ENCODE results near the gene EDNRB.
"Not testable (repeated sequence)": the region's sequence is repeated elsewhere in the genome, so short reads cannot be mapped to it uniquely, and the experiment has no call there.

EDNRB gene

GRCh38 chr13:77896536-77896935 is 22.1 kb downstream of the EDNRB start:
- DNase-seq: peak; percentile 50

- no peak for DNase-seq
These were observed 23.9 kb downstream of the EDNRB start for GRCh38 chr13:77894743-77895142.

DNA sequence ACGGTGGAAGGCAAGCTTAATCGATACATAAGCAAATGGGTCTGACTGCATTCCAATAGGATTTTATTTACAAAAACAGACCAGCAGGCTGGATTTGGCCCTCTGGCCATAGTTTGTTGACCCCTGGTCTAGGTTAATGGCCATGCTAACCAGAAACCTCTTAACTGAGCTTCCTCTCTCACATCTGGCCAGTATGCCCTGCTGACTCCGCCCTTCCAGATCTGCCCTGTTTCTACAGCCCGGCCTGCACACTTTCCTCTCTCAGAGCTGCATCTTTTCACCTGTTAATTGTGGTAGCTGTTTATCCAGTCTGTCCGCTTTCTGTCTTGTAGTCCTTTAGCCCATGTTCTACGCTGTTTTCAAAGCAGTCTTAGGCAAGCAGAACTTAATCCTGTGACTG is 25.6 kb downstream of the EDNRB start:
- no peak for DNase-seq

DNA sequence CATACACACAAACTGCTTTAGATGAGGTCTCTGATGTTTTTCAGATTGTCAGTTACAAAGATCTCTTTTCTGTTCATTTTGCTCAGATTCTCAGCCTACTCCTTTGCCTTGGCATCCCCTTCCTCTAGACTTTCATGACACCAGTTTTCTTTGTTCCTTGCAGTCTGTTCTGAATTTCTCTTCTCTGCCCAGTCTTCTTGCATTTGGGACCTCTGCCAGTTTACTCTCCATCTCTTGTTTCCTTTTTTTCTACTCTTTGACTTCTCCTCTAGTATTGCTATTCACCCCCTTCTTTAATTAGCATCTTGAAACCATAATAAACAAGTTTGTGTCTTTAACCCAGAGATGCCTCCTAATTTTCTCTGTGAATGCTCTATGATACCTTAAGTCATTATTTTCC is 26.1 kb downstream of the EDNRB start:
- no peak for DNase-seq

- DNase-seq: no peak
These were observed 27.1 kb downstream of the EDNRB start for GRCh38 chr13:77891486-77891885.

DNA sequence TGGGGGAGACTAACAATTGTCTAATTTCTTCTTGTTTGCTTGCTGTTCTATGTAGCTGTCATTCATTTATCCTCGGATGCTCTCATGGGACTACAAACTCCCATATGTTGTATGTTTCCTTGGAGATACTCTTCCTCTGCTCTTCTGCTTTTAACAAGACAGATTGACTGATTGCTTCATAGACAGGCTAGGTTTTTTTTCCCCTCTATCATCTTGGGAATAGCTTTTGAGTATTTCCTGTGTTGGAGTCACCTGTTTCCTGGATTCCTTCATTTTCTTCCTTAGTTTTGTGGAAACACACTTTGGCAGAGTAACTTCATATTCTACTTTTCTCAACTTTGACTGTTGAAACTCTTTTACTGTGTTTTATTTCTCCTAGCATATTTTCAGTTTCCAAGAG is 27.6 kb downstream of the EDNRB start:
- no peak for DNase-seq

DNA sequence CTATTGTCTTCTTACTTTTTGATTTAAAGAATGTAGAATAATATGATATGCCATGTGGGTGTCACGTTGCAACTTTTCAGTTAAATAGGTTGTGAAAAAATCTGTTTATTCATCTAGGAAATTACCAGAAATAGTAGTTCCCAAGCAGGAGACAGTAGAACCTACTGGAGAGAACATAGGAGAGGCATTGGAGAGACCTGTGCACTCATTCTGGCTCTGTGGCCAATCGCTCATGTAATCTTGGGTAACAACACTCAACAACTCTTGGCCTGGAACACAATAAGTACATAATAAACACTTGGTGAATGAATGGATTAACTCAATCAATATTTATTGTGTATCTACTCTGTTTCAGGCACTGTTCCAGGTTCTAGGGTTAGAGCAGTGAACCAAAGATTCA is 35.3 kb downstream of the EDNRB start:
- DNase-seq: no peak

DNA sequence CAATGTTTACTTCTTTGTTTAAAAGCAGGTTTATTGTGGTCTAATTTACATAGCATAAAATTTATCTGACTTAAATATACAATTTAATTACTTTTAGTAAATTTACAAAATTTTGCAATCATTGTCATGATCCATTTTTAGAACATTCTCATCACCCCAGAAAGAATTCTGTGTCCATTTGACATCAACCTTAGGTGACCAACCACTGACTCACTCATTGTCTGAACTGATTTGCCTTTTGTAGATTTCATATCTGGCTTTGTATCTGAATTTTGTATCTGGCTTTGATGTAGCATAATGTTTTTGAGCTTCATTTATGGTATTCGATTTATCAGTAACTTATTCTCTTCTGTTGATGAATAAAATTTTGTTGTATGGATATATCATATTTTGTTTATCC is 40.4 kb downstream of the EDNRB start:
- DNase-seq: no peak

- no peak for DNase-seq
These were observed 42.5 kb downstream of the EDNRB start for GRCh38 chr13:77876176-77876575.

DNA sequence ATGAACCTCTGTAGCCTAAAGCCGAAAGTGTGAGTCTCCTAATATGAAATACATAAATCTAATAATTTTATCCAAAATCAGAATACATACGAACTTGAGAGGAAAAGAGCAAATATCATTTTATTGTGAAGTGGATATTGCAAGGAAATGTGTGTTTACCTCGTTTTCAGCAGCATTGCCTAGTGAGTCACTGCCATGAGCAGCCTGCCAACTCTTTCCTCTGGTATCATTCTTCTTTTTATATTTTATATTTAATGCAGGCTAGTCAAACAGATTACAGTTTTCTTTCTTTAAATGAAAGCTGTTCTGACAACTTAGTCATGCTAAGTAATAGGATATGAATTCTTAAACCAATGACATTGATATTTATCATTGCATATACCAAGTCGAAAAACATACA is 44.2 kb downstream of the EDNRB start:
- no peak for DNase-seq

- no peak for DNase-seq
These were observed 45.6 kb downstream of the EDNRB start for GRCh38 chr13:77872995-77873394.

DNA sequence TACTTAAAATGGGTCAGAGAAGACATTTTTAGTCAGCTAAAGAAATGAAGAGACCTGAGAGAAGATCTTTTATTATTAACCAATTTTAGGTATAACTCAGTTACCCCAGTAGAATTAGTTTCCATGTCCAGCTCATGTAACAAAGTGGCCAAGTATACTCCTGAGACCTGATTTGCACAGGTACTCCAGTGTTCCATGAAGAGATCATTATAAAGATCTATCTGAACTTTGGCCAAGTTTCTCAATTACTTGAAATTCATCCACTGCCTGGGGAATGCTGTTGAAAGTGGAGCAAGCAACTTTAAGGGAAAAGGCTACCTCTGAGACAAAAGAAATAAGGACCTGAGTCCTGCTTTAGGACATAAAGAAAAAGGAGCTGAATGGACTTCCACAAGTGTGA is 47.0 kb downstream of the EDNRB start:
- DNase-seq: no peak

DNA sequence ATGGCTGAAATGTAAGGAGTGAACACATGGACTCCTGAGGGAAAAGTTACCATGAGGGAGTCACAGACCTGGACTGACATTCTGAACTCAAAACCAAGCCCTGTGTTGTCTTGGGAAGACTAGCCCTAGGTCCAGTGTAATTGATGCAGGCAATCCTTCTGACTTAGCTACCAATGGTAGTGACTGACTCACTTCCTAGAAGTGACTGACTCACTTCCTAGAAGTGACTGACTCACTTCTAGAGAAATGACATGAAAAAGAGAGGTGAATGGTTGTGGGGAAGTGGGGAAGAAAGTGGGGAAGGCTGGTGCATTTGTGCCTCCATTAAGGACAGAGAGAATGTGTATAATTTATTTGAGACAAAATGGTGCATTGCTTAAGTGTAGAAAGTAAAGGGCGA is 49.9 kb downstream of the EDNRB start:
- no peak for DNase-seq

DNA sequence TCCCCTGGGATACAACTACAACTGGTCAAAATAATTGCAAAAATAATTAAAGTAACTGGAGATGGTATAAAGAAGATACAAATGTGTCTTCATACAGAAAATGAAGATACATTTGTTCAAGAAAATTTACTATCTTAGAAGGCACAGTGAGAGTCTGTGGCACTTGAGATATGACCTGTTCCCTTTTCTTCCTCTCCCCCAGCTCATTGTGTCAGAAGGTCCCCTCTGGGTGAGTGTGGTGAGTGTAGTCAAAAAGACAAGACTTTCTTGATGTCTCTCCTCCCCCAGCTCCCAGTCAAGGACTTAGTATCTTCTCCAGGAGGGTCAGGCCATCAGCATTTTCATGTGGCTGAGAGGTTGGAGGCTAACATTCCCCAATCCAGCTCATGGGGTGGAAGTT is 51.7 kb downstream of the EDNRB start:
- DNase-seq: no peak

GRCh38 chr13:77865622-77866021 is 53.0 kb downstream of the EDNRB start:
- no peak for DNase-seq

DNA sequence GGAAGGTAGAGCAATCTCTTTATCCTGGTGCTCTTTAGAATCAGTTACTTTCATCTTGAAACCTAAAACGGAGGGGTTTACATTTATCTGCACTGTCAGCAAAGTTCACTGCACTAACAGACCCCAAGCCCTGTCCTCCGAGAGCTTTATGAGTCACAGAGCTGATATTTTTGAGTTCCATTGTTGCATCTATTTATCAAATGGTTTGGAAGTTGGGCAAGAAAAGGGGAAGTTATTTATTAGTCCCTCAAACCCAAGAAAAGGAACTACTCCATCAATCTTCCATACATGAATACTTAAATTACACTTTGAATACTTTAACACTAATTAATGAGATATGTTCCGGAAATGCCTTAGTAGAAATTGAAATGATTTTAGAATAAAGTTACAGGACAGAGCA is 55.5 kb downstream of the EDNRB start:
- no peak for DNase-seq

DNA sequence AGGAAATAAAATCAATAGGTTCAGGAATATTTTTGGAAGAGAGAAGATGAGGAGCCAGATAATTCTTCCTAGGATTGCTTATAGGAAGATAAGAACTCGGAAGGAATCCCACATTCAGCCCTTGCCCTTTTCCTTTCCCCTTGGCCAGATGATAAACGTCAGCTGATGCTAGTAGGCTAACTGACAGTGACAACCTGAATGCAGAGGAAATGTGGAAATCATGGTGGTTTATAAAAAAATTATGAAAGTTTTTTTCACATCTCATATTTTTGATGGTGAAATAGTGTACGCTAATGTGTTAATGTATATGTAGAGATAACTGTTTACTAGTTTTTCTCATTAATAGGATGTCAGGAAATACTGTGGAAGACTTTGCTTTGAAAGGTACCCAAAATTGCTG is 56.9 kb downstream of the EDNRB start:
- DNase-seq: no peak

- no peak for DNase-seq
These were observed 58.1 kb downstream of the EDNRB start for GRCh38 chr13:77860507-77860981.

DNA sequence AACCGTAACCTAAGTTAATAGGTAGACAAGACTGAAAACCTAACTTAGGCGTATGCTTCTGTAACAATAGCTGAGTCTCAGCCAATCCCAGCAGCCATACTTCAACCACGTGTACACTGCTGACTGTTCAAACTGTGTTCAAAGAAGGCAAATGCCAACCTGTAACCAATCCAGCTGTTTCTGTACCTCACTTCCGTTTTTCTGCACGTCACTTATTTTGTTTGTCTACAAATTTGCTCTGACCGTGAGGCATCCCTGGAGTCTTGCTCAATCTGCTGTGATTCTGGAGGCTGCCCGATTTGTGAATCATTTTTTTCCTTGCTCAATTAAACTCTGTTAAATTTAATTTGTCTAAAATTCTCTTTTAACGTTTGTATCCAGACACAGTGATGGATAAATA is 59.2 kb downstream of the EDNRB start:
- DNase-seq: no peak

DNA sequence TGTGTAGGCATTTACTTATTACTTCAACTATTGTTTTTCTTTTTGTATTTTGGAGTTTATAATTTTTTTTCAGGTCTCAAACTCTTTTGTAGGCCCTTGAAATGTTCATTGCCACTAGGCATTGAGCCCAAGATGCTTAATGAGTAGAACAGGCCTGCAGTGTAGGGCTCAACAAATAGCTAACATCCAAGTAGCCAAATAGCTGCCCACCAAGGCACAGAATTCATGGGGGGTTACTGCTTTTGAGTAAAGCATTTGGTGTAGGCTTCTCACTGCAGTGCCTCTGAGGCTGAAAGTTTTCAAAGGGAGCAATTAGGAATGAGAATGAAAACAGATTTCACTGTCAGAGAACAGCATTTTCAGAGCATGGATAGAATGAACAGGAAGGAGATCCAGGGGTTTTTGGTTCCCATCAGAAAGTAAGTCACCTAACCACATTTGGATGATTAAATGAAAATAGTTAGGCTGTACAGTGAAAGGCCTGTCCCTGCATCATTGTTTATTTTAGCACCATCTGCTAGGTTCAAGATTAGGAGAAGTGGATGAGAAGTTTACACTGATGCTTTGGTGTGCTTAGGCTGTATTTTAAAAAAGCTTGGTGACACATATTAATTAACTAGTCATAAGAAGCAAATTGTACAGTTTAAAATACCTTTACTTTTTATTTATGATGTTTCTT is 61.0 kb downstream of the EDNRB start:
- DNase-seq: no peak

DNA sequence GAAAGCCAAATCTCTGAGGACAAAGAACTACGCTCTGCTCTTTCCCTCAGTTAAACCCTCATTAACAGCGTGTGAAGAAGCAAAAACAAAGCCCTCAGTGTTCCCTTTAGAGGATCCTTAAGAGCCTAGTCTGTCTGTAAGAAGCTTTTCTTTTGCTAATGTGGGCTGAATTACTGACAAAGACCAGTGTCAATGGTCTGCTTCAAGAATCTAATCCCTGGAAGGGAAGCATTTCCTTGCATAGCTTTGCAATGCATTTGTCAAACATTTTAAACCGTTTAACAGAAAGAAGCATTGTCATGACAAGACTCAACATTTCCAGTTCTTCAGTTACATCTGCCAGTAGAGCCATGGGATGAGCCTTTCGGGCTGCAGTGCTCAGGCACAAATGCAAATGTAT is 64.9 kb downstream of the EDNRB start:
- DNase-seq: no peak

DNA sequence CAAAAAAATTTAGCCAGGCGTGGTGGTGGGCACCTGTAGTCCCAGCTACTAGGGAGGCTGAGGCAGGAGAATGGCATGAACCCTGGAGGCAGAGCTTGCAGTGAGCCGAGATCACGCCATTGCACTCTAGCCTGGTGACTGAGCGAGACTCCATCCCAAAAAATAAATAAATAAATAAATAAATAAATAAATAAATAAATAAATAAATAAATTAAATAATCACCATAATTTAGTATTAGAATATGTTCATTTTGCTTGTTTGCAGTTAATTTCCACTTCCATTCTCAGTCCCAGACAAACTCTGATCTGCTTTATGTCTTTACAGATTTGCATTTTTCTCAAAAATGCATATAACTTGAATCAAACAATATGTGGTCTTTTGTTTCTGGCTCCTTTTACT is 70.6 kb downstream of the EDNRB start:
- not testable (repeated sequence) for DNase-seq

GRCh38 chr13:77846173-77846572 is 72.5 kb downstream of the EDNRB start:
- DNase-seq: no peak
